ENCODE data around the gene CCDC178.

DNA sequence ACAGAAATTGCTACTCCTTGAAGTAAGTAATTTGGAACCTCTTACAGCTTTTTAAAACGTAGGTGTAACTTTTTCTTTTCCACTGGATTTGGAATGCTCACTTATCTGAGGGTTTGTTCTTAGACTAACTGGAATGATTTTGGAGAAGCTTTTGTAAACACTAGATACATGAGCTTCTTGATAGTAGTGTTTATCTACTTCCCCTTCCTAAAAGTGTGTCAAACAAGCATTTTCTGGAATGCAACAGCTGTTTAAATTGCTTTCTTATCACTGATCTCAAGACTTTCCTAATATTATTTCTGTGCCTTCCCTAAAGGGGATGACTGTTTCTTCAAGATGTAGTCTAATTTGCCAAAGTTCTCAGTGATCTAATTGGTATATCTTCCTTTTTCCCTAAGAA lies 282.6 kb downstream of the CCDC178 start:
- TF ChIP-seq, protein P1, sequence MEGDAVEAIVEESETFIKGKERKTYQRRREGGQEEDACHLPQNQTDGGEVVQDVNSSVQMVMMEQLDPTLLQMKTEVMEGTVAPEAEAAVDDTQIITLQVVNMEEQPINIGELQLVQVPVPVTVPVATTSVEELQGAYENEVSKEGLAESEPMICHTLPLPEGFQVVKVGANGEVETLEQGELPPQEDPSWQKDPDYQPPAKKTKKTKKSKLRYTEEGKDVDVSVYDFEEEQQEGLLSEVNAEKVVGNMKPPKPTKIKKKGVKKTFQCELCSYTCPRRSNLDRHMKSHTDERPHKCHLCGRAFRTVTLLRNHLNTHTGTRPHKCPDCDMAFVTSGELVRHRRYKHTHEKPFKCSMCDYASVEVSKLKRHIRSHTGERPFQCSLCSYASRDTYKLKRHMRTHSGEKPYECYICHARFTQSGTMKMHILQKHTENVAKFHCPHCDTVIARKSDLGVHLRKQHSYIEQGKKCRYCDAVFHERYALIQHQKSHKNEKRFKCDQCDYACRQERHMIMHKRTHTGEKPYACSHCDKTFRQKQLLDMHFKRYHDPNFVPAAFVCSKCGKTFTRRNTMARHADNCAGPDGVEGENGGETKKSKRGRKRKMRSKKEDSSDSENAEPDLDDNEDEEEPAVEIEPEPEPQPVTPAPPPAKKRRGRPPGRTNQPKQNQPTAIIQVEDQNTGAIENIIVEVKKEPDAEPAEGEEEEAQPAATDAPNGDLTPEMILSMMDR (IDR thresholded peaks at IDR 0.05 in 2 of 3, conservative IDR thresholded peaks at IDR 0.05 in 1 of 3; ENCODE audit: borderline replicate concordance in 1 of 3, insufficient read depth in 1 of 3, low read depth in 2 of 3, low read length in 2 of 3), result no peak
- TF ChIP-seq POLR2A (IDR thresholded peaks at IDR 0.05; ENCODE audit: borderline replicate concordance, extremely low read depth, insufficient read depth, insufficient read length) (no peak), POLR2AphosphoS5 (IDR thresholded peaks at IDR 0.05; ENCODE audit: low read depth, low read length) (no peak), EZH2 (IDR thresholded peaks at IDR 0.05) (no peak), TCF7L2 (IDR thresholded peaks at IDR 0.05; ENCODE audit: borderline replicate concordance, extremely low read depth, insufficient read depth, insufficient read length) (no peak), EZH2phosphoT487 (IDR thresholded peaks at IDR 0.05; ENCODE audit: borderline replicate concordance) (no peak), RAD21 (IDR thresholded peaks at IDR 0.05; ENCODE audit: low read depth) (no peak), EGR1 (IDR thresholded peaks at IDR 0.05; ENCODE audit: low read depth) (no peak), CEBPB (IDR thresholded peaks at IDR 0.05; ENCODE audit: low read depth) (no peak), SIN3A (IDR thresholded peaks at IDR 0.05; ENCODE audit: low read depth) (no peak), SP1 (IDR thresholded peaks at IDR 0.05; ENCODE audit: low read depth) (no peak)
- TF ChIP-seq, protein P2, sequence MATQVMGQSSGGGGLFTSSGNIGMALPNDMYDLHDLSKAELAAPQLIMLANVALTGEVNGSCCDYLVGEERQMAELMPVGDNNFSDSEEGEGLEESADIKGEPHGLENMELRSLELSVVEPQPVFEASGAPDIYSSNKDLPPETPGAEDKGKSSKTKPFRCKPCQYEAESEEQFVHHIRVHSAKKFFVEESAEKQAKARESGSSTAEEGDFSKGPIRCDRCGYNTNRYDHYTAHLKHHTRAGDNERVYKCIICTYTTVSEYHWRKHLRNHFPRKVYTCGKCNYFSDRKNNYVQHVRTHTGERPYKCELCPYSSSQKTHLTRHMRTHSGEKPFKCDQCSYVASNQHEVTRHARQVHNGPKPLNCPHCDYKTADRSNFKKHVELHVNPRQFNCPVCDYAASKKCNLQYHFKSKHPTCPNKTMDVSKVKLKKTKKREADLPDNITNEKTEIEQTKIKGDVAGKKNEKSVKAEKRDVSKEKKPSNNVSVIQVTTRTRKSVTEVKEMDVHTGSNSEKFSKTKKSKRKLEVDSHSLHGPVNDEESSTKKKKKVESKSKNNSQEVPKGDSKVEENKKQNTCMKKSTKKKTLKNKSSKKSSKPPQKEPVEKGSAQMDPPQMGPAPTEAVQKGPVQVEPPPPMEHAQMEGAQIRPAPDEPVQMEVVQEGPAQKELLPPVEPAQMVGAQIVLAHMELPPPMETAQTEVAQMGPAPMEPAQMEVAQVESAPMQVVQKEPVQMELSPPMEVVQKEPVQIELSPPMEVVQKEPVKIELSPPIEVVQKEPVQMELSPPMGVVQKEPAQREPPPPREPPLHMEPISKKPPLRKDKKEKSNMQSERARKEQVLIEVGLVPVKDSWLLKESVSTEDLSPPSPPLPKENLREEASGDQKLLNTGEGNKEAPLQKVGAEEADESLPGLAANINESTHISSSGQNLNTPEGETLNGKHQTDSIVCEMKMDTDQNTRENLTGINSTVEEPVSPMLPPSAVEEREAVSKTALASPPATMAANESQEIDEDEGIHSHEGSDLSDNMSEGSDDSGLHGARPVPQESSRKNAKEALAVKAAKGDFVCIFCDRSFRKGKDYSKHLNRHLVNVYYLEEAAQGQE (IDR thresholded peaks at IDR 0.05; ENCODE audit: low read depth), result no peak
- TF ChIP-seq, protein P3, sequence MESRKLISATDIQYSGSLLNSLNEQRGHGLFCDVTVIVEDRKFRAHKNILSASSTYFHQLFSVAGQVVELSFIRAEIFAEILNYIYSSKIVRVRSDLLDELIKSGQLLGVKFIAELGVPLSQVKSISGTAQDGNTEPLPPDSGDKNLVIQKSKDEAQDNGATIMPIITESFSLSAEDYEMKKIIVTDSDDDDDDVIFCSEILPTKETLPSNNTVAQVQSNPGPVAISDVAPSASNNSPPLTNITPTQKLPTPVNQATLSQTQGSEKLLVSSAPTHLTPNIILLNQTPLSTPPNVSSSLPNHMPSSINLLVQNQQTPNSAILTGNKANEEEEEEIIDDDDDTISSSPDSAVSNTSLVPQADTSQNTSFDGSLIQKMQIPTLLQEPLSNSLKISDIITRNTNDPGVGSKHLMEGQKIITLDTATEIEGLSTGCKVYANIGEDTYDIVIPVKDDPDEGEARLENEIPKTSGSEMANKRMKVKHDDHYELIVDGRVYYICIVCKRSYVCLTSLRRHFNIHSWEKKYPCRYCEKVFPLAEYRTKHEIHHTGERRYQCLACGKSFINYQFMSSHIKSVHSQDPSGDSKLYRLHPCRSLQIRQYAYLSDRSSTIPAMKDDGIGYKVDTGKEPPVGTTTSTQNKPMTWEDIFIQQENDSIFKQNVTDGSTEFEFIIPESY (IDR thresholded peaks at IDR 0.05; ENCODE audit: extremely low read depth, insufficient replicate concordance, low read length), result no peak
- TF ChIP-seq, protein P4, sequence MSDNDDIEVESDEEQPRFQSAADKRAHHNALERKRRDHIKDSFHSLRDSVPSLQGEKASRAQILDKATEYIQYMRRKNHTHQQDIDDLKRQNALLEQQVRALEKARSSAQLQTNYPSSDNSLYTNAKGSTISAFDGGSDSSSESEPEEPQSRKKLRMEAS (IDR thresholded peaks at IDR 0.05), result no peak

All from HCT116 (cell line).